Osteoblast (primary cell): ENCODE data around the gene MCF2L. TPM values are rescaled to one million over a fixed set of nuclear protein-coding genes. Genes with fewer than 3 reads are reported as not detected.

Experiments used
- DNase-seq: peaks from one replicate; pipeline ENCODE4 v3.0.0; 2011; ENCODE audit warnings: low spot score, mixed read lengths; ENCODE audit not compliant: insufficient read length; ENCODE audit errors: missing footprints
- H2AFZ ChIP-seq: 2 replicates; pipeline ENCODE4 v1.6.0; 2011; ENCODE audit warnings: mild to moderate bottlenecking, low read length
- H3K27ac ChIP-seq: 2 replicates; pipeline ENCODE4 v1.5.1; 2011; ENCODE audit warnings: mild to moderate bottlenecking, low read depth, low read length, moderate library complexity
- H3K27me3 ChIP-seq: 2 replicates; pipeline ENCODE4 v1.6.0; 2012; ENCODE audit warnings: mild to moderate bottlenecking, control low read depth, inconsistent platforms, low read length, moderate library complexity; ENCODE audit not compliant: insufficient read depth
- H3K36me3 ChIP-seq: 2 replicates; pipeline ENCODE4 v1.5.1; 2011; ENCODE audit warnings: mild to moderate bottlenecking, low read length, control low read depth, moderate library complexity; ENCODE audit not compliant: insufficient read depth
- H3K4me1 ChIP-seq: 2 replicates; pipeline ENCODE4 v1.5.1; 2011; ENCODE audit warnings: mild to moderate bottlenecking, low read length, control low read depth, moderate library complexity; ENCODE audit not compliant: insufficient read depth
- H3K4me2 ChIP-seq: 2 replicates; pipeline ENCODE4 v1.6.0; 2011; ENCODE audit warnings: mild to moderate bottlenecking, low read length; ENCODE audit not compliant: insufficient read depth
- H3K4me3 ChIP-seq: fragments of 200-600 bp; sonication (generic); 3 replicates; pipeline ENCODE4 v1.5.1; 2012; ENCODE audit warnings: mild to moderate bottlenecking, low read length, inconsistent platforms; ENCODE audit not compliant: insufficient read depth
- H3K79me2 ChIP-seq: 2 replicates; pipeline ENCODE4 v1.6.0; 2012; ENCODE audit warnings: mild to moderate bottlenecking, low read length, control low read depth, inconsistent platforms; ENCODE audit not compliant: insufficient read depth
- H3K9me3 ChIP-seq: 2 replicates; pipeline ENCODE4 v1.5.1; 2011; ENCODE audit warnings: low read depth, low read length, control low read depth
- H4K20me1 ChIP-seq: 2 replicates; pipeline ENCODE4 v1.6.0; 2012; ENCODE audit warnings: mild to moderate bottlenecking, low read length, control low read depth; ENCODE audit not compliant: insufficient read depth
- CTCF ChIP-seq: IDR thresholded peaks from 2 replicates; pipeline ENCODE4 v1.5.1; 2011; ENCODE audit warnings: mild to moderate bottlenecking, low read depth, low read length, moderate library complexity; ENCODE audit errors: extremely low read depth
- total RNA-seq: library from RNA; depleted of rRNA; stranded (reverse); fragments of >200 nt; gene quantifications from 2 replicates; pipeline ENCODE4 v1.2.3, GENCODE V29; 2012

Gene MCF2L
- total RNA-seq, 1 donor, result 6.5 TPM

GRCh38 chr13:113045251-113046127, 76.5 kb downstream of the MCF2L start:
- TF ChIP-seq CTCF, result no peak
- H3K4me2 ChIP-seq, result no peak overlapping the region
- no peaks in the 10 kb centered on the region for H3K4me1 ChIP-seq

GRCh38 chr13:113046128-113046882, 77.3 kb downstream of the MCF2L start:
- Histone ChIP-seq H2AFZ (no peak overlapping the region), H3K79me2 (no peaks in the 10 kb centered on the region), H3K4me2 (no peak overlapping the region), H3K27ac (no peak overlapping the region), H3K36me3 (no peaks in the 10 kb centered on the region), H3K4me1 (no peaks in the 10 kb centered on the region), H4K20me1 (no peaks in the 10 kb centered on the region), H3K9me3 (no peaks in the 10 kb centered on the region), H3K4me3 (no peak overlapping the region), H3K27me3 (peaks cover 29% of the 10 kb centered on the region)
- no peak for DNase-seq
- no peak for TF ChIP-seq CTCF

More at GRCh38 chr13:113045251-113046127, 76.5 kb downstream of the MCF2L start:
- DNase-seq, result no peak
- Histone ChIP-seq H3K4me3 (no peak overlapping the region), H2AFZ (no peak overlapping the region), H3K79me2 (no peaks in the 10 kb centered on the region), H3K27ac (no peak overlapping the region), H3K9me3 (no peaks in the 10 kb centered on the region), H3K36me3 (no peaks in the 10 kb centered on the region), H4K20me1 (no peaks in the 10 kb centered on the region), H3K27me3 (peaks cover 27% of the 10 kb centered on the region)

GRCh38 chr13:113046883-113047244, 77.8 kb downstream of the MCF2L start:
- Histone ChIP-seq H3K4me2 (no peak overlapping the region), H3K36me3 (no peaks in the 10 kb centered on the region), H3K27me3 (peaks cover 34% of the 10 kb centered on the region), H3K9me3 (no peaks in the 10 kb centered on the region), H4K20me1 (no peaks in the 10 kb centered on the region), H3K79me2 (no peaks in the 10 kb centered on the region), H2AFZ (no peak overlapping the region), H3K4me1 (no peaks in the 10 kb centered on the region), H3K4me3 (no peak overlapping the region), H3K27ac (no peak overlapping the region)
- no peak for DNase-seq
- TF ChIP-seq CTCF, result no peak

- no peak for DNase-seq
- no peak overlapping the region for H3K4me2 ChIP-seq
- no peaks in the 10 kb centered on the region for H3K4me1 ChIP-seq
- H4K20me1 ChIP-seq, result no peaks in the 10 kb centered on the region
- no peaks in the 10 kb centered on the region for H3K9me3 ChIP-seq
- H2AFZ ChIP-seq, result no peak overlapping the region
- H3K36me3 ChIP-seq, result no peaks in the 10 kb centered on the region
- H3K27me3 ChIP-seq, result peaks cover 40% of the 10 kb centered on the region
- H3K4me3 ChIP-seq, result no peak overlapping the region
- H3K79me2 ChIP-seq, result no peaks in the 10 kb centered on the region
- H3K27ac ChIP-seq, result no peak overlapping the region
- no peak for TF ChIP-seq CTCF
Observed at GRCh38 chr13:113047587-113047986, 78.6 kb downstream of the MCF2L start.
